GM21367 (cell line): ENCODE data around the gene CGGBP1.

Experiments
- ATAC-seq: cut with Tn5 transposase; IDR thresholded peaks from one replicate; pipeline ENCODE4 v1.9.1; 2021; ENCODE audit not compliant: unreplicated experiment

CGGBP1 gene

GRCh38 chr3:88058581-88059379 lies at the start of gene CGGBP1, which contains the start of gene ZNF654:
Gene CGGBP1, minus strand, starts transcription at chr3:88059005. Its CDS starts 3,029 bp downstream, at chr3:88055976.
Gene ZNF654, plus strand, starts transcription at chr3:88059255. Its CDS starts 65 bp downstream, at chr3:88059320.
- ATAC-seq, result peak; percentile 93

- no peak for ATAC-seq
These were observed 46.5 kb upstream of the CGGBP1 start for GRCh38 chr3:88105325-88105724.

DNA sequence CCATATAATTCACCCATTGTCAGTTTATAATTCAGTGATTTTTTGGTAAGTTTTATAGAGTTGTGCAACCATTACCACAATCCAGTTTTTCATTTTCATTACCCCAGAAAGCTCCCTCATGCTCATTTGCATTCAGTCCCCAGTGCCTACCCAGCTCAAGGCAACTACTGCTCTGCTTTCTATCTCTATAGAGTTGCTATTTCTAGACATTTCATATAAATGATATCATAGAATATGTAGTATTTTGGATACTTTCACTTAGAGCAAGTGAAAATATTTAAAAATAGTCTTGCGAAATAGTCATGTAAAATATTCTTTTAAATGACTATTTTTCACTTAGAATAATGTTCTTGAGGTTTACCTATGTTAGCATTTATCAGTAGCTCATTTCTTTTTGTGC lies 42.3 kb upstream of the CGGBP1 start:
- ATAC-seq, result peak; percentile 87

- no peak for ATAC-seq
These were observed 34.5 kb upstream of the CGGBP1 start for GRCh38 chr3:88093266-88093665.

DNA sequence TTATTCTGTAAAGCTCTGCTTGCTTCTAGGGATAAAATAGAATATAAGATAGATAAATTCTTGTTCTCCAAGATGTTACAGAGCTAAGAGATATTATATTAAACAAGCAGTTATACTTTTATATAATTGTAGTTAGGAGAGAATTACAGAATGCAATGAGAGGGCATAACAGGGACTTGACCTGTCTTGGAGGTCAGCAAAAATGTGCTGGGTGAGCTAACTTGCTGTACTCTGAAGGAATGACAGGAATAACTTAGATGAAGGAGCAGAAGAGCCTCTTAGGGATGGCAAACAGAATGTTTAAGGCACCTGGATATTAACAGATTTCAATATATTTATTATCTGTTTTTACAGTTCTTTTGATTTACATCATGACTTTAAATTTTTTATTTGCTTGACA lies 33.5 kb upstream of the CGGBP1 start:
- ATAC-seq, result no peak

GRCh38 chr3:88090681-88091080 lies 31.9 kb upstream of the CGGBP1 start:
- no peak for ATAC-seq

DNA sequence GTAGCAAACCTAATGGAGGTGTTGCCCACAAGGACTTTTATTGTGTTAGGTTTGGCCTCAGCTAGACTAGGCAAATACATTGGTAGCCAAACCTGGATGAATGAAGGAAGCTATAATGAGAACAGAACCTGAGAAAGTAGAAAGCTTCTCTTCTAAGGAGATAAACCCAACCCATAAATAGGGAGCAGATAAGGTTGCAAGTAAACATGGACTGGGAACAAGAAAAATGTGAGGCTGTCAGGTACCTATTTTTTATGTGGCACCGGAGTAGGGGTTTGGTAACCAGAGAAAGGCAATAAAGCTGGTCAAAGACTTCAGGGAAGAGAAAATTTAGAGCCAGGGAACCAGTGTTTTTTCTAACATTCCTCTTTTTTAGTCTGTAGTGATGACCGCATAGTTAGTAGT lies 25.3 kb upstream of the CGGBP1 start:
- no peak for ATAC-seq

GRCh38 chr3:88082854-88083253 lies 24.0 kb upstream of the CGGBP1 start:
- no peak for ATAC-seq

DNA sequence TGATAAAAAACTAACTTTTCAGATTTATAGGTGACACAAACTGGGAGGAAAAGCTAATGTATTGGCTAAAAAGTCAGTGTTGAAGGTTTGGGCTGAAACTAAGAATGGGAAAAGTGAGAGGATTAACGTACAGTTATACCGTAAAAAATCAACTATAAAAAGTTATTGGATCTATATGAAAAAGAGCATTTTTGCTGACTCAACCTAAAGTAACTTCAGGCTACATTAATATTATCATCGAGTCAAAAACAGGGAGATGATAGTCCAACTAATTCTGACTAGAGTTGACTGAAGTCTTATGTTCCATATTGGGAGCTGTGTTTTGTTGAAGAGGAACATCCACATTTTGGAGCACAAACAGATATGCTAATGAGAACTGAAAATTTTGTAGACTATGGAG lies 20.1 kb upstream of the CGGBP1 start:
- no peak for ATAC-seq

- ATAC-seq, result no peak
These were observed 17.9 kb upstream of the CGGBP1 start for GRCh38 chr3:88076712-88077111.

DNA sequence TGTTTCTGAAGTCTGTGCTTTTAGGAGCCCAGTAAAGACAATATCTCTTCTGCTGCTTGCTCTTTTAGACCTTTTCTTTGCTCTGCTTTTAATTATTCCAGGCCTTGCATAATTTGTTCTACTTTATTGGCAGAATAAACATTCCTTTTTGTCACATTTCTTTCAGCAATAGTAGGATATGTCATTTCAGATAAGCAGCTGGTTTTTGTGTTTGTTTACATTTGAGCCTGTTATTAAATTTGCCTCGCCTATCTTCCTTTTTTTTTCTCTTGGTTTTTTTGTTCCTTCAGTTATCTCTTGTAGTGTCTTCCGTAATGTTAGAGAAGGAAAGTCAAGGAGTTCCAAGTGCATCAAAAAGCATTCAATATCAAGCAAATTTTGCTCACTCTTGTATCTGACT lies 16.7 kb upstream of the CGGBP1 start:
- no peak for ATAC-seq

GRCh38 chr3:88075072-88075471 lies 16.3 kb upstream of the CGGBP1 start:
- ATAC-seq, result no peak

GRCh38 chr3:88061746-88062145 lies 2.9 kb upstream of the CGGBP1 start:
- ATAC-seq, result no peak

DNA sequence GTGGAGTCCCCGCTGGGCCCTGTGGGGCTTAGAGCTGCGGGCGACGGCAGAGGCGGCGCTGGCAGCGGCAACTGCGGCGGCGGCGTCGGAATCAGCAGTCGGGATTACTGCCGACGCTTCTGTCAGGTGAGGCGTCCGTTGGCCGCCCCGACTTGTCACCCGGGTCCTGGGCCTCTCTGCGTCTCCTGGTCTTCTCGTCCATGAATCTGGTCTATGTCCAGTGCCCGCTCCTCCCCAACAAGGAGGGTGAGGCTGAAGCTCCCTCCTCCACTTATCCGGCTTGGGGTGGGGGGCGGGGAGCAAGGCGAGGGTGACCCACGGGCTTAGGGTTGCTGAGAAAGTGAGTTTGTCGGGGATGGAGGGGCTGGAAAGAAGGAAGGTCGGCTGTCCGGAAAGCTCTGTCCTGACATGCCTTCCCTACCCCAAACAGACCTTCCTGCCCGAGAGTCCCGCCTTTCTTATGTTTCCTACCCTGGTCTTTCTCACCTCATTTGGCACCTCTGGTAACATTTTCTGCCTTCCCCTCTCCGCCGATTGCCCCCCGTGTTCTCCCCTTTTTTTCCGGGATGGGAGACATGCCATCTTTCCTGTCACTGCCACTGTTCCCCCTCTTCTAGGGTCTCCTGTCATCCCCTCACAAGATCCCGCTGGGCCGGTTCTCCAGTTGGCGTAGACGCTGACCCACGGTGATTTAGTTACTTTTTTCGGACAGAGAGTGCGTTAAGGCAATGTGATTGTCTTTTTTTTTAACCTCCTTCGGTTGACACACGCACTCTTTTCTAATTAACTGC lies 770 bp upstream of the CGGBP1 start:
- ATAC-seq, result peak; percentile 7

GRCh38 chr3:88058306-88058580 lies 562 bp downstream of the CGGBP1 start:
- no peak for ATAC-seq

DNA sequence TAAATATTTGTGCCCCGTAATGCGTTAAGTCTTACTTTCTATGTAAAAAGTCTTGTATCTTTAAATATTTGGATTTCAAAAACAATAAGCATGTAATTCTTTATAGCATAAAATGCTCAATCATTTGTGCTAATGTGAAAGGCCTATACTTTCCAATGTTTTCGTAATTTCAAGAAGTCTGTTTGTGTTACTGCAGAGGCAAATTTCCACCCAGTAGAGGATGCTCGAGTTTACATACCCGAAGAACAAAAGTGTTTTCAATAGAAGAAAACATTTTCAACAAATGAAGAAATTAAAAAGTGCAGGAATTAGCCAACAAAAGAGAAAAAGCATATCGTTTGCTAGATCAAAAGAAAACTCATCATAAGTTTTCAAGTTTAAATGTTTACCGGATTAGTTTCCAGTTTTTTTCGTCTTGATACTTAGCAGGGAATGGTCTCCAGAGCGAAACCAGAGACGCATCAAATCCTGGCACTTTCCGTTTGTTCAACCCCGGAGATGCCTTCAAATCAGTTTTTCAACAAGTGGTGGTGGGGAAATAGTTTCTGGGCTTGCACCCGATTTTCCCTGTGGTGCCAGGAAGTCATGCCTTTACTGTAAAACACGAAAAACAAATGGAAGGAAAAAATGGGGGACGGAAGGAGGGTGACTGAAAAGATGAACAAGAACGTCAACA lies 1.0 kb downstream of the CGGBP1 start:
- ATAC-seq, result no peak

- ATAC-seq, result no peak
These were observed 12.0 kb downstream of the CGGBP1 start for GRCh38 chr3:88046766-88047165.

DNA sequence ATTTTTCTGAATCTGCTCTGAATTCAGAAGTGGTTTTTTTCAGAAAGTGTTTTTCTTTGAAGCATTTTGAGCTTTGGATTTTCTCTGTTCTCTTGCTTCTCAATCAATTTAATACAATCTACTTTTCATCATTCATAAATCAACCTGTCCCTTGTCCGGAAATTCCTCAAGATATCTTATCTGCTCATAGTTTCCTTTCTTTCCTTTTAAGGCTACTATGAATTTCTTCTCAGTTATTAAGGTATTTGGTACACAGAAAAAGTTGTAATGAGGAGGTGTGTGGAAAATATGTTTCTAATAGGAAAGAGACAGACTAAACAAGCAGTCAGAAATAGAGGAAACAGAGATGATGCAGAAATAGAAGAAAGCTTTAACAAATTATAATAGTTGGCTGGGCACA lies 14.4 kb downstream of the CGGBP1 start:
- ATAC-seq, result no peak

- no peak for ATAC-seq
These were observed 17.8 kb downstream of the CGGBP1 start for GRCh38 chr3:88041005-88041404.

GRCh38 chr3:88040529-88040928 lies 18.3 kb downstream of the CGGBP1 start:
- no peak for ATAC-seq

DNA sequence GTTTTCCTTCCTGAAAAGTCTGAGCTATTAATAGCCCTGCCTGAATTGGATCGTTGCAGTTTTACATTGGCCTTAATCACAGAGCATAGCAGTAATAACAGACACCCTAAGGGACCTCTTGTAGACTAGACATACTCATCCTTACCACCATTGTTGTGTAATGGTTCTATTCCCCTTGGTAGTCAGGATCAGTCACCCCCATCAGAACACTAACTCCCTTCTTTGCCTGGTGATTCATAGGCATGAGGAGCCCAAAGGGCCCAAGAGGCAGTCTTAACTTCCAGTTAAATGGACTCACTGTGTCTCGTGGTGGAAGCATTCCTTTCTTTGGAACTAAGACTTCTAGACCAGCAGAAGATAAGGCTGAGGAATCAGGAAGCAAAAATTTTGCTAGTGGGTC lies 20.2 kb downstream of the CGGBP1 start:
- no peak for ATAC-seq

- ATAC-seq, result no peak
These were observed 22.6 kb downstream of the CGGBP1 start for GRCh38 chr3:88036221-88036620.
